ENCODE data around the gene TAF5L. TPM values are rescaled to one million over a fixed set of nuclear protein-coding genes. Genes with fewer than 3 reads are reported as not detected.

Gene TAF5L
- total RNA-seq, 4 donors from 2014 or later, result 20.5 to 30.4 (median 24.6) TPM

- Histone ChIP-seq H3K4me1 (peaks cover 0 to 10% (median 0%) of the 10 kb centered on the region in 3 donors), H3K27me3 (no peaks in the 10 kb centered on the region), H3K36me3 (no peaks in the 10 kb centered on the region), H3K27ac (no peak overlapping the region), H3K9me3 (no peaks in the 10 kb centered on the region), H3K4me3 (no peak overlapping the region)
- TF ChIP-seq POLR2AphosphoS5 (IDR thresholded peaks at IDR 0.05) (no peak), CTCF (IDR thresholded peaks at IDR 0.05) (no peak), EP300 (IDR thresholded peaks at IDR 0.05) (no peak), POLR2A (IDR thresholded peaks at IDR 0.05) (no peak)
- 70 to 85% methylated on average over 2 to 3 of the region's 5 CpGs for WGBS, 2 donors (ENCODE audit: low coverage in 1 of 2)
- ATAC-seq, result no peak
These were observed 45.4 kb upstream of the TAF5L start for GRCh38 chr1:229671310-229671709.

GRCh38 chr1:229669333-229669732, 43.4 kb upstream of the TAF5L start:
- 78 to 86% methylated on average over 3 to 4 of the region's 4 CpGs for WGBS, 2 donors (ENCODE audit: low coverage in 1 of 2)
- Histone ChIP-seq H3K27ac (no peak overlapping the region), H3K27me3 (no peaks in the 10 kb centered on the region), H3K9me3 (no peaks in the 10 kb centered on the region), H3K36me3 (no peaks in the 10 kb centered on the region), H3K4me1 (peaks cover 0 to 20% (median 0%) of the 10 kb centered on the region in 3 donors), H3K4me3 (no peak overlapping the region)
- no peak for ATAC-seq
- TF ChIP-seq CTCF (IDR thresholded peaks at IDR 0.05) (no peak), EP300 (IDR thresholded peaks at IDR 0.05) (no peak), POLR2AphosphoS5 (IDR thresholded peaks at IDR 0.05) (no peak), POLR2A (IDR thresholded peaks at IDR 0.05) (no peak)

DNA sequence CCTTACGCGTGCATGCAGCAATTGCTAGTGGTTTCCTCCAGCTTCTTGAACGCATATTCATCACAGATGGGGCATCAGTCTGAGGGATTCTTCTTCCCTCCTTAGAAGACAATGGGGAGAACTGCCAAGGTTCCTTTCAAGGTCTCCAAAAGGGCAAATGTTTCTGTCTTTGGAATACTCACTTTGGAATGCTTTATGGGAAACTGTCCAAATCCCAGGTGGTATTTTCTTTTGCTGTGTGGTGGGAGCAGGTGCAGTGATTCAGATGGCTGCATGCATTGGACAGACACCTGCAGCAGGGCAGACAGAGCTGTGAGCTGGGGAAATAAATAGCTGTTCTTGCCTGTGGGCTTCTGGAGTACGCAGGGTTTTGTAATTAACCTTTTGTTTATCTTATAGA, 40.7 kb upstream of the TAF5L start:
- no peak overlapping the region for H3K27ac ChIP-seq
- no peaks in the 10 kb centered on the region for H3K9me3 ChIP-seq
- no peaks in the 10 kb centered on the region for H3K36me3 ChIP-seq
- no peak overlapping the region for H3K4me3 ChIP-seq
- H3K27me3 ChIP-seq, result no peaks in the 10 kb centered on the region
- TF ChIP-seq POLR2A (IDR thresholded peaks at IDR 0.05) (no peak), CTCF (IDR thresholded peaks at IDR 0.05) (no peak), POLR2AphosphoS5 (IDR thresholded peaks at IDR 0.05) (no peak), EP300 (IDR thresholded peaks at IDR 0.05) (no peak)
- no peak for ATAC-seq
- peaks cover 0 to 33% (median 0%) of the 10 kb centered on the region in 3 donors for H3K4me1 ChIP-seq
- 63 to 87% methylated on average over 1 to 4 of the region's 4 CpGs for WGBS, 2 donors (ENCODE audit: low coverage in 1 of 2)

DNA sequence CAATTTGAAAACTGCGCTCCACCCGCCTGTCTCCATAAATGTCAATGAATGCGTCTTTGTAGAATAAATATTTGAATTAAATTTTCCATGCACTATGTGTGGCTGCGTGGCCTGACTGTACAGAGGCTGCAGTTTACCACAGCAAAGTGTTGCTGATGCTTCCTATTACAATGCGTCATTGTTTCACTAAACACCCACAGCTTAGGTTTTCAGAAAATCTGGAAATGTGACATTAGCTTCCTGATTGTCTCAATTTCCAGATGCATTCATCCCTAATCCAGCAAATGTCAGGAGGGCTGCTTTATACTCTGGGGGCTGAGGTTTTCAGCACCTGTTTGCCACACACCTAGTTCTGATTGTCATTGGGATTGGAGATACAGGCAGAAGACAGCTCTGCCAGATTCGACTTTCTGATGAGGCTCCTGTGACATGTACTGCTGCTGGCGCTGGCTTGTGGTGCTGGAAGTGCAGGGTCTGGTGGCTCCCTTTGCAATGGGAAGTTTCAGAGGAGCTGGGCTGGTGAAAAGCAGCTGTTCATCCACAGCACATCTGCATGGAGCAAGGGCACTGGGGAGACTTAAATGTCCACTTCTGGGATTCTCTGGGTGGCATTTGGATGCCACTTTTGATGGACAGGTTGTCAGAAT, 40.1 kb upstream of the TAF5L start:
- Histone ChIP-seq H3K9me3 (no peaks in the 10 kb centered on the region), H3K27ac (no peak overlapping the region), H3K4me3 (no peak overlapping the region), H3K27me3 (no peaks in the 10 kb centered on the region), H3K36me3 (no peaks in the 10 kb centered on the region), H3K4me1 (peaks cover 0 to 38% (median 0%) of the 10 kb centered on the region in 3 donors)
- WGBS, 2 donors (ENCODE audit: low coverage in 1 of 2), result 37 to 86% methylated on average over 5 of the region's 7 CpGs
- no peak for TF ChIP-seq POLR2AphosphoS5 (IDR thresholded peaks at IDR 0.05)
- no peak for TF ChIP-seq POLR2A (IDR thresholded peaks at IDR 0.05)
- no peak for TF ChIP-seq CTCF (IDR thresholded peaks at IDR 0.05)
- no peak for TF ChIP-seq EP300 (IDR thresholded peaks at IDR 0.05)
- no peak for ATAC-seq

GRCh38 chr1:229664133-229664689, 38.3 kb upstream of the TAF5L start:
- ATAC-seq, result no peak
- 66 to 75% methylated on average over 4 to 9 of the region's 9 CpGs for WGBS, 2 donors (ENCODE audit: low coverage in 1 of 2)
- Histone ChIP-seq H3K36me3 (peaks cover 0 to 6% of the 10 kb centered on the region in 2 donors), H3K27ac (no peak overlapping the region), H3K4me1 (peaks cover 0 to 39% (median 0%) of the 10 kb centered on the region in 3 donors), H3K27me3 (no peaks in the 10 kb centered on the region), H3K4me3 (no peak overlapping the region), H3K9me3 (no peaks in the 10 kb centered on the region)
- TF ChIP-seq POLR2AphosphoS5 (IDR thresholded peaks at IDR 0.05), result no peak
- TF ChIP-seq EP300 (IDR thresholded peaks at IDR 0.05), result no peak
- TF ChIP-seq POLR2A (IDR thresholded peaks at IDR 0.05), result no peak
- no peak for TF ChIP-seq CTCF (IDR thresholded peaks at IDR 0.05)

Measured in gastroesophageal sphincter (tissue), 4 donors.